Stimulated activated CD4-positive, alpha-beta T cell treated with anti-CD3 and anti-CD28 coated beads, Interleukin-12 subunit alpha, Interleukin-12 subunit beta, amount 100 ng/mL, for 48 hours (primary cell): ENCODE results near the gene SRI.
"Not testable (repeated sequence)": the region's sequence is repeated elsewhere in the genome, so short reads cannot be mapped to it uniquely, and the experiment has no call there.

ENCODE experiments used
- DNase-seq, 3 donors: peaks; one replicate each; pipeline ENCODE4 v3.0.0-alpha.2; 2020; ENCODE audit warnings: low read depth in 2 of 3, low spot score in 1 of 3

SRI gene

DNA sequence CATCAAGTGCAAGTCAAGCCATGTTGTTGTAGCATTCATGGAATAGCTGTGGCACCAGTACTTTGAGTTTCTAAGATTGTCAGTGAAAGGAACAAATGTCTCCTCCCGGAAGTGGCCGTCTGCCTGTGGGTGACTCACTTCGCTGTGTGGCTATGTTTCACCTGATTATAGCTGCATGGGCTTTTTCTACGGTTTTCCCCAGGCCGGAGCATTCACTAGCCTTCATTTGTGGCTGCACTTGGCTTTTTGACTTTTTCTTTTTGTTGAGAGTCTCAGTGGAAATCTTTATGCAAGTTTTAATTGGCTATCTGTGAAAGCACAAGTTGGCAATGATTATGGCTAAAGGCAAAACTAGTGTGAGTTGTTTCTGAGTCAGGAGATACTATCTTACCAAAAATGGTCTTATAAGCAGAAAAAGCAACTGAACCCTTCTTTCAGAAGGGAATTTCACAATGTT is 35.0 kb downstream of the SRI start:
- peak in 1 of 3 donors; percentile 1 for DNase-seq

DNA sequence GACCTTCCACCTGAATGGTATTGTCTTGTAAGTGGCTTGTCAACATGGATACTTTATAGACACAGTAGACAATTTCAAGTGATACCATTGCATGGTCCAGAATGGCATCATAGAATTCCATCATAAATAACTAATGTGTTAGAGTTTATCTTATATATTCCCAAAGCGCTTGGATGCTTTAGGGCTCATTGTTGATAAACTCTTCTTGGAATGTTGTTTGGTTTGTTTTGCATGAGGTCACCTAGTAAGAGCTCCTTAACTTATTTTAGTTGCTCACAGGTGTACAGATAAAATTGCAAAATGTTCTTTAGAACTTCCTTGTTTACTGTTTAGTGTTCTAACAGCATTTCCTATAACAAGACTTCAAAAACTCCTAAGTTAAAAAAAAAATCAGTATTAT is 36.8 kb downstream of the SRI start:
- no peak for DNase-seq

DNA sequence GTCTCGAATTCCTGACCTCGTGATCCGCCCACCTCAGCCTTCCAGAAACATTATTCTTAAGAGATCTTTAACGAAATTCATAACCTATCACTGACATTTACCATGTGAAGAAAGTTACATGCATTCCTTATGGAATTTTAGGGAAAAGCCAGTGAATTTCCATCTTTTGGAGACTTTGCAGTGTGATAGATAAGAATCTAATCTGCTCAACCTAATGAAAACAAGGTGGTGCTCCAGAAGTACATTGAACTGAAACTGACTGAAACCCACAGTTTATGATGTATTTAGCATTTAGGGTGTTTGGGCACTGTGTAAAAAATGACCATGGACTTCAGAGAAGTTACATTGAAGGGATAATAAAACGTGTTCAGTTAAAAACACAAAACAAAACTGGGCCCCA is 43.6 kb downstream of the SRI start:
- DNase-seq = no peak

DNA sequence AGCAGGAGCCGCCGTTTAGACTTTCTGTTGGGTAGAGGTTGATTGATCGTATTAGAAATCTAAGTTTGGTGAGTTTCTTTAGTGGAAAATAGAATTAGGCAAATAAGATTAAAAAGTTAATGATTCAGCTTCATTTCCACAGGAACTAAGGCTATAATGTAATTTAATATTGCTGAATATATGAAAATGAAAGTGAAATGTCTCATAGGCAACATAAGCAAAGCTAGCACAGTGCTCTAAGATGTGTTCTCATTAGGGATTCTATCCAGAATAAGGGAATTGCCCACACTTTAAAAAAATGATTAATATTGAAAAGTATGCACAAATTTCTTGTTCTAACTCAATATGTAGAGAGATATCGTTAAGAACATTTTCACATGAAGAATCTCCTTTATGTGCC is 47.0 kb downstream of the SRI start:
- no peak for DNase-seq

DNA sequence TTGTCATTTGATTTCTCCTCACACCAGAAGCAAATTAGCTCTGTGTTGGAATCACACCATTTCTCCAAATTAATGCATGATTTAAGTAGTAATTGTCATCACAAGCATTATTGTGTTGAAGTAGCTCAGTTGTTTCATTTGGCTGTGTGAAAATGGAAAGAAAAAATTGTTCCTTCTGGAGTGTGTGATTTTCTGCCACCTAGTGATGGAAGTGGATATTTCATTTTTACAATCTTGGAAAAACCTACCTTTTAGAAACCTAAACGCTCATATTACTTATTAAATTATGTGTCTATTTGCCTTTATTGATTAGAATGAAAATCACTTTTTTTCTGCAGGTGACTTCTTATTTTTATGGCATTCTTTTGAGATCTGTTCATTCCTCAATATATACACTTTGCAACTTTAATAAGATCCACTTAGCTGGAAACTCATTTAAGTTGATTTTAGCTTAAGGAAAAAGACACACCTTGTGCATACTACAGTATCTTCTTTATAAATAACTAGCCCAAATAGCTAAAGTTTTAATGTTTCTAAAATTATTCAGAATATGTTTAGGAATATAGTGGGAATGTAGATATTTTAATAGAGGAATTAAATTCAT is 50.0 kb downstream of the SRI start:
- no peak for DNase-seq

DNA sequence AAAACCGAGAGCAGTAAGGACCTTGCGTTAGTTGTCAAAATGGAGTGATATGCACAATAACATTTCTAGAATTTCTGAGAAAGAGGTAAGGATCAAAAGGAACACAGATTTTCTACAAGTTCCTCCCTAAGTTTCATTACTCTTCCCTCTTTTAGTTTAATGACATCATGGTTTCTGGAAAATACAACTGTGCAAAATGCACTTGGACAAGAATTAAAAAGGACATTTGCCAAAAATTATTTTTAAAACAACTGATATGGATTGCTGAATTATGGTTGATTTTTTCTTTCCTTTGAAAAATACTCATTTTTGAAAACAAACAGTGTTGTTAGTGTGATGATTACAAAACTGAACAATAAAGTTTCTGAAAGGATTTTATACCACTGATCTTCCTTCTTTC is 52.1 kb downstream of the SRI start:
- no peak for DNase-seq

DNA sequence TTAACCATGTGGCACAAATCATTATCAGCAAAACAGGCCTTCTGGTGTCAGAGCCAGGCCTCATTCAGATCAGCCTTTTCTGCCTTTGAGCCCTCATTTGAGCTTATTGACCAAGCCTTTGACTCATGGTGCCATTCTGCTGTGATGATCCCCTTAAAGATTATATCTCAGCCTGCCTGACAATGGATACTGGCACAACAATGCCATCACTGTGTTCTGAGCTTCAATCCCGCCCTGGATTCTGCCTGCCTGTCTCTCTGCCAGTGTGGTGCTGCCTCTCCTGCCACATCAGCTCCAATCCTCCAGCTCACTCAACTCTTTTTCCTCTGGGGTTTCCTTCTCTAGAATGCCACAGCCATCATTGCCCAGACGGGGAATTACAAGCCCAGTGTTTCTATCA is 52.6 kb downstream of the SRI start:
- DNase-seq = no peak

DNA sequence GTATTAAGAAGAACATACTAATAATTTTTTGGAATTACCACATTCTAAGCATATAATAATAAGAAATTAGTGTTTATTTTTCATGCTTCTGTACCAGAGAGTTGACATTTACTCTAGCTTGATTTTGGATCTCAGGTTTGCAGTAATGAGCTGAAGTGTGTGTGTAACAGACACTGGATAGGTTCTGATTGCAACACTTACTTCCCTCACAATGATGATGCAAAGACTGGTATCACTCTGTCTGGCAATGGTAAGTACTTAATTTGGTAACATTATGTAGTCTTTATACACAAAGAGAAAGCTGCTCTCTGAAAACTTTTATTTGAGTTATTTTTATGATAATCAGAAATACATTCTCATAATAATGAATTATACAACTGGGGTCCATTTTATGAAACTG is 54.1 kb downstream of the SRI start:
- DNase-seq = no peak

DNA sequence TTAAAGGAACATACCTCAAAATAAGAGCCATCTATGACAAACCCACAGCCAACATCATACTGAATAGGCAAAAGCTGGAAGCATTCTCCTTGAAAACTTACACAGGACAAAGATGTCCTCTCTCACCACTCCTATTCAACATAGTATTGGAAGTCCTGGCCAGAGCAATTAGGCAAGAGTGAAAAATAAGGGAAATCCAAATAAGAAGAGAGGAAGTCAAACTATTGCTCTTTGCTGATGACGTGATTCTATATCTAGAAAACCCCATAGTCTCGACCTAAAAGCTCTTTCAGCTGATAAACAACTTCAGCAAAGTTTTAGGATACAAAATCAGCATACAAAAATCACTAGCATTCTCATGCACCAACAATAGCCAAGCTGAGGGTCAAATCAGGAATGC is 60.1 kb downstream of the SRI start:
- not testable (repeated sequence) for DNase-seq

DNA sequence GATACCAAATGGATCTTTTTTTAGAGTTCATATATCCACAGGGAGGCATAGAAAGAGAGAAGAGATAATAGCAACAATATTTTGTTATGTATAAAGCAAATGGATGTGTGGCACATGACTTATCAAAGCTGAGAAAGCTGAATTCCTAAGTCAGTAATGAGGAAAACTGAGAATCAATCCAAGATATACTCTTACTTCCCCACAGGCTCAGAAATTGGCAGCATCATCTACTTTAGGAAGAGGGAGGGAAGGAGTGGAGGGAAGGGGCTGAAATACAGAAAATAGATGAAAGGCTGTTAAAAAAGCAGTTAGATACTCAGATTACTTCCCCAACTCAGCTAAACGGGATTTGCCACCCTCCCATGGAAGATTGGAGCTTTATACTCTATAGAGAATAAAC is 63.5 kb downstream of the SRI start:
- DNase-seq = no peak

DNA sequence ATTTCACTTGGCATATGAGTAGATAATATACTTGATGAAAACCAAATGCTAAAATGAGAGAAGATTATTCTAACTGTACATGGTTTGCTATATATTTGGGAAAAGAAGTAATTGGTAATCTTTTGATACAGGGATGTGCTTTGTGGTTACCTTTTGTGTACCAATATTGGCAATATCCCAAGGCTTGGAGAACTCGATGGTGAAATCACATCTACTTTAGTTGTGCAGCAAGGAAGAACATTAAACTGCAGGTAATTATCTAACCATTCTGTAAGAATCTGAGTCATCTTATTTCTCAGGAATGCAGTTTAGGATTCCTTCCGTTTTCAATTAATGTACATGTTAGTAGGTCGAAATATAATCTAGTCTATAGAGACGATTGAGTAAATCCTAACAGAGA is 64.1 kb downstream of the SRI start:
- DNase-seq = no peak
